SK-N-SH (cell line): Measurements from ENCODE around the gene NTPCR. TPM values are rescaled to one million over a fixed set of nuclear protein-coding genes. Genes with fewer than 3 reads are reported as not detected.

Source experiments
- CTCF ChIA-PET: fragments of 300-600, 350-600 bp; formaldehyde crosslinking; extraction: SDS; loops from one replicate; lab custom pipeline; 2021; lab: Yijun Ruan, JAX
- POLR2A ChIA-PET: fragments of 350-600 bp; sonication (Branson Sonifier 250); formaldehyde crosslinking; extraction: SDS; loops from one replicate; lab custom pipeline; 2020; ENCODE audit warnings: antibody characterized with exemption, inconsistent platforms; lab: Yijun Ruan, JAX
- DNase-seq: peaks from one replicate; pipeline ENCODE4 v3.0.0; 2012
- H2AFZ ChIP-seq: fragments of 200-600 bp; sonication (generic); 2 replicates; pipeline ENCODE4 v1.8.1; 2016; ENCODE audit warnings: antibody characterized with exemption, mild to moderate bottlenecking, low read depth
- H3F3A ChIP-seq: fragments of 200-600 bp; sonication (generic); replicated peaks from 2 replicates; pipeline ENCODE3; 2016; ENCODE audit warnings: antibody characterized with exemption, mild to moderate bottlenecking; ENCODE audit not compliant: insufficient read depth
- H3K27ac ChIP-seq, 2 experiments: fragments of 200-500 bp in 1 of 2; fragments of 200-600 bp in 1 of 2; sonication (Bioruptor generic) in 1 of 2; sonication (generic), shearing (Covaris generic) in 1 of 2; 2 replicates each; pipeline versions ENCODE4 v1.5.1 to v1.6.1; 2014 to 2016; ENCODE audit warnings: low read depth in 2 of 2, inconsistent platforms in 1 of 2, low read length in 1 of 2, mild to moderate bottlenecking in 1 of 2, mixed read lengths in 1 of 2
- H3K27me3 ChIP-seq: fragments of 200-600 bp; sonication (generic), shearing (Covaris generic); 2 replicates; pipeline ENCODE4 v1.6.1; 2016; ENCODE audit warnings: mixed run types; ENCODE audit not compliant: insufficient read depth
- H3K36me3 ChIP-seq, 2 experiments: fragments of 200-500 bp in 1 of 2; fragments of 200-600 bp in 1 of 2; sonication (Bioruptor generic) in 1 of 2; sonication (generic) in 1 of 2; replicated peaks in 1 of 2; 2 replicates each; pipeline versions ENCODE3 to v1.5.1; 2014 to 2016; ENCODE audit warnings: low read length in 1 of 2, mild to moderate bottlenecking in 1 of 2; ENCODE audit not compliant: insufficient read depth in 2 of 2, control insufficient read depth in 1 of 2
- H3K4me1 ChIP-seq, 2 experiments: fragments of 200-500 bp in 1 of 2; fragments of 200-600 bp in 1 of 2; sonication (Bioruptor generic) in 1 of 2; sonication (generic), shearing (Covaris generic) in 1 of 2; 2 replicates each; pipeline versions ENCODE4 v1.5.1 to v1.6.1; 2014 to 2016; ENCODE audit warnings: low read depth in 1 of 2, low read length in 1 of 2, mixed run types in 1 of 2; ENCODE audit not compliant: insufficient read depth in 2 of 2, control insufficient read depth in 1 of 2
- H3K4me2 ChIP-seq: fragments of 200-600 bp; sonication (generic), shearing (Covaris generic); 2 replicates; pipeline ENCODE4 v1.6.1; 2017; ENCODE audit warnings: mixed run types
- H3K4me3 ChIP-seq, 2 experiments: fragments of 200-500 bp in 1 of 2; fragments of 200-600 bp in 1 of 2; sonication (Bioruptor generic) in 1 of 2; sonication (generic), shearing (Covaris generic) in 1 of 2; 2 replicates each; pipeline versions ENCODE4 v1.5.1 to v1.8.1; 2014 to 2016; ENCODE audit warnings: low read depth in 2 of 2, inconsistent platforms in 1 of 2, low read length in 1 of 2, mild to moderate bottlenecking in 1 of 2, mixed read lengths in 1 of 2, moderate library complexity in 1 of 2
- H3K79me2 ChIP-seq: fragments of 200-600 bp; sonication (generic); 2 replicates; pipeline ENCODE4 v1.8.1; 2017; ENCODE audit warnings: mild to moderate bottlenecking; ENCODE audit not compliant: insufficient read depth
- H3K9ac ChIP-seq: fragments of 200-600 bp; sonication (generic); 2 replicates; pipeline ENCODE4 v1.6.1; 2017; ENCODE audit warnings: mixed run types
- H3K9me2 ChIP-seq: fragments of 200-600 bp; sonication (generic); 2 replicates; pipeline ENCODE4 v1.6.1; 2017; ENCODE audit warnings: mixed run types
- H3K9me3 ChIP-seq: fragments of 200-600 bp; sonication (generic); 2 replicates; pipeline ENCODE4 v1.6.1; 2017; ENCODE audit warnings: mixed run types, mild to moderate bottlenecking, moderate library complexity
- H4K20me1 ChIP-seq: fragments of 200-600 bp; sonication (generic); 2 replicates; pipeline ENCODE4 v1.6.1; 2017; ENCODE audit warnings: mild to moderate bottlenecking, mixed run types; ENCODE audit not compliant: insufficient read depth
- CHD2 ChIP-seq: fragments of 150-350 bp; IDR thresholded peaks from 2 replicates; pipeline ENCODE4 v1.6.1; 2018; ENCODE audit warnings: low read length; ENCODE audit not compliant: partially characterized antibody
- CTCF ChIP-seq: fragments of 200-600 bp; sonication (generic); IDR thresholded peaks from 2 replicates; pipeline ENCODE4 v1.6.1; 2017; ENCODE audit warnings: antibody characterized with exemption, mild to moderate bottlenecking, moderate library complexity
- ELF1 ChIP-seq: IDR thresholded peaks from 2 replicates; pipeline ENCODE4 v1.4.0; 2012
- FOSL2 ChIP-seq: IDR thresholded peaks from 2 replicates; pipeline ENCODE4 v1.4.0; 2012; ENCODE audit warnings: low read depth, mild to moderate bottlenecking, moderate library complexity, borderline replicate concordance
- FOXJ3 ChIP-seq: sonication (generic); formaldehyde crosslinking; IDR thresholded peaks from 2 replicates; pipeline ENCODE4 v1.5.1; 2020; ENCODE audit warnings: mild to moderate bottlenecking, missing genetic modification reagents
- FOXM1 ChIP-seq: IDR thresholded peaks from 2 replicates; pipeline ENCODE4 v1.4.0; 2012; ENCODE audit warnings: low read depth, mild to moderate bottlenecking
- GATA2 ChIP-seq: sonication (generic); formaldehyde crosslinking; IDR thresholded peaks from 2 replicates; pipeline ENCODE4 v1.5.0; 2020; ENCODE audit warnings: mild to moderate bottlenecking, missing genetic modification reagents
- JUND ChIP-seq: IDR thresholded peaks from 2 replicates; pipeline ENCODE4 v1.4.0; 2012
- MEF2A ChIP-seq: IDR thresholded peaks from 2 replicates; pipeline ENCODE4 v1.4.0; 2012; ENCODE audit warnings: low read depth, borderline replicate concordance
- MXI1 ChIP-seq: IDR thresholded peaks from 2 replicates; pipeline ENCODE4 v1.6.1; 2012; ENCODE audit warnings: mild to moderate bottlenecking, low read depth, low read length, improper control_type of control experiment
- NFIC ChIP-seq: IDR thresholded peaks from 2 replicates; pipeline ENCODE4 v1.4.0; 2012; ENCODE audit warnings: borderline replicate concordance
- NRF1 ChIP-seq: IDR thresholded peaks from 2 replicates; pipeline ENCODE4 v1.6.1; 2012; ENCODE audit warnings: low read depth, mild to moderate bottlenecking, low read length
- RAD21 ChIP-seq: IDR thresholded peaks from 2 replicates; pipeline ENCODE4 v1.6.1; 2012; ENCODE audit warnings: mild to moderate bottlenecking, low read length
- RCOR1 ChIP-seq: fragments of 150-350 bp; IDR thresholded peaks from 2 replicates; pipeline ENCODE4 v1.6.1; 2017; ENCODE audit warnings: antibody characterized with exemption, low read length
- REST ChIP-seq: IDR thresholded peaks from 2 replicates; pipeline ENCODE4 v1.6.1; 2012; ENCODE audit warnings: mild to moderate bottlenecking, low read depth, low read length, moderate library complexity
- RFX5 ChIP-seq: IDR thresholded peaks from 2 replicates; pipeline ENCODE4 v1.6.1; 2012; ENCODE audit warnings: mild to moderate bottlenecking, improper control_type of control experiment, low read length
- SMC3 ChIP-seq: IDR thresholded peaks from 2 replicates; pipeline ENCODE4 v1.6.1; 2012; ENCODE audit warnings: low read depth, low read length, improper control_type of control experiment
- TAF1 ChIP-seq: IDR thresholded peaks from 2 replicates; pipeline ENCODE4 v1.6.1; 2012; ENCODE audit warnings: low read depth, mild to moderate bottlenecking, low read length, moderate library complexity, borderline replicate concordance
- TCF12 ChIP-seq: IDR thresholded peaks from 2 replicates; pipeline ENCODE4 v1.4.0; 2012
- USF2 ChIP-seq: fragments of 150-350 bp; IDR thresholded peaks from 2 replicates; pipeline ENCODE4 v1.6.1; 2017; ENCODE audit warnings: antibody characterized with exemption, low read length, low read depth, borderline replicate concordance
- YY1 ChIP-seq: IDR thresholded peaks from 2 replicates; pipeline ENCODE4 v1.4.0; 2012; ENCODE audit warnings: low read depth, mild to moderate bottlenecking
- WGBS: methylation state at CpG from one replicate; pipeline ENCODE4 v1.1.6; 2017; ENCODE audit warnings: low lambda C conversion rate; 5-methylcytosine and 5-hydroxymethylcytosine counted together
- polyA plus RNA-seq, 3 experiments: library from polyadenylated mRNA; depleted of rRNA; stranded (reverse); fragments of >200 nt; gene quantifications; 2 replicates each; pipeline ENCODE4 v1.2.3, GENCODE V29; 2012
- TF ChIP-seq, protein P1 (sequence below): IDR thresholded peaks from 2 replicates; pipeline ENCODE4 v1.4.0; 2012; ENCODE audit warnings: low read depth

Gene NTPCR
- polyA plus RNA-seq, 1 of the 3 experiments (the other 2 are of a cell fraction) = 20.8 TPM

DNA sequence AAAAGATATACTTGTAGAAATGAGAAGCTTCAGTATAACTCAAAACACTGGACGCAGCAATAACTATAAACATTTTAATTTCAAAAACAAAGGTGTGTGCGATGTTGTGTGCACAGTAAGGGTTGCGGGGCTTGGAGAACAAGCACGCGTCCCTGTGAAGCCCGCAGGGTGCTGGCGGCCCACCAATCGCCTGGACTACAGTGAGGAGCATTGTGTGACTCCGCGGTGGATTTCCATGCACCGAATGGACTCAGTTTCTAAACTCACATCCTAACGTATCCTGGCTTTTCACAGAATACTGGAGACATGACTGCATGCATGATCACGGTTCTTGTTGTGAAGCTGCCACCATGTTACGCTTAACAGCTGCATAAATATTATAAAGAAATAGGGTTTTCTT lies 33.0 kb downstream of the NTPCR start:
- POLR2A ChIA-PET = no interaction called here
- no peak overlapping the region for H3K4me3 ChIP-seq
- no peaks in the 10 kb centered on the region for H4K20me1 ChIP-seq
- no peaks in the 10 kb centered on the region for H3K9me2 ChIP-seq
- DNase-seq = no peak
- WGBS = 96% methylated on average over 14 of the region's 14 CpGs
- H3K79me2 ChIP-seq = no peaks in the 10 kb centered on the region
- H3K4me2 ChIP-seq = no peak overlapping the region
- no peak overlapping the region for H2AFZ ChIP-seq
- no peak for TF ChIP-seq TAF1
- TF ChIP-seq GATA2 (CRISPR knock-in tag) = no peak
- no peak for TF ChIP-seq FOSL2
- no peak for TF ChIP-seq MEF2A
- TF ChIP-seq MXI1 = no peak
- TF ChIP-seq ELF1 = no peak
- peaks cover 3 to 43% of the 10 kb centered on the region in 2 experiments; a peak in 3 of 4 replicates for H3K4me1 ChIP-seq
- no peak overlapping the region for H3K9ac ChIP-seq
- H3K9me3 ChIP-seq = no peaks in the 10 kb centered on the region
- no peaks in the 10 kb centered on the region for H3K27me3 ChIP-seq
- H3K36me3 ChIP-seq = peaks cover 0 to 30% of the 10 kb centered on the region in 2 experiments
- no peak overlapping the region for H3K27ac ChIP-seq
- CTCF ChIA-PET = no interaction called here
- H3F3A ChIP-seq = peaks cover 3% of the 10 kb centered on the region

DNA sequence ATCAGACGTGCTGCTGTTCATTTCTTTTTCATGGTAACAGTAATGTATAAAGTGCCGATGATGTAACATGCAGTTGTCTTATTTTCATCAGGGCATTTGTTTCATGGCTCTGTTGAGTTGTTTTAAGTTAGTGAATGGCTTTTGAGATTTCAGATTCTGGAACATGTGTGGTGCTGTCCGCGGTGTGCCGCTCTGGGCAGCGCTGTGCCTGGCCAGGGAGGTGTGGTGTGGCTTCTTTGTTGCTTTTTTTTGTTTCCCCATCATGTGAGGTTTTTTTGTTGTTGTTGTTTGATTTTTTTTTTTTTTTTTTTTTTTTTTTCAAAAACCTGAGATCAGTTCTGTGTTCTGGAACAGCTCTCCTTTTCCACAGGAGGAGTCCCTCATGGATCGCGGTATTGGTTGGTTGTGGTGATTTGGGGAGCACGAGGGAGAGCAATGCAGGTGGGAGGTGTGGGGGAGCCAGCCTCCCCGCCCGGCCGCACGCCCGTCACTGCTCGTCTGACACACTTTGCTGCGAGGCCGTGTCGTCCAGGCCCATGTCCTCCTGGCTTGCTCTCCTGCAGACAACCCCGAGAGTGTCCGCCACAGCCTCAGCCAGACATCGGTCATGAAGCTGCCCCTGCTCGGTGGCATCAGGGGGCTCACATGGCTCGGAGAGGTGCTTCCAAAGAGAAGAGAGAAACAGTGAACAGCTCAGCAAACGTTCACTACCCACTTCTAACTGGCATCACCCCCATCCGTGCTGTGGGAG lies 33.6 kb downstream of the NTPCR start:
- no peak for TF ChIP-seq NFIC
- no peak for TF ChIP-seq SMC3
- TF ChIP-seq MXI1 = no peak
- no peak for TF ChIP-seq JUND
- TF ChIP-seq USF2 = no peak
- TF ChIP-seq FOXJ3 (CRISPR knock-in tag) = no peak
- TF ChIP-seq FOXM1 = no peak
- no peak for TF ChIP-seq RCOR1
- no peak for TF ChIP-seq REST
- TF ChIP-seq RAD21 = no peak
- no peak for TF ChIP-seq MEF2A
- TF ChIP-seq YY1 = no peak
- TF ChIP-seq CHD2 = no peak
- no peak for TF ChIP-seq CTCF
- TF ChIP-seq RFX5 = no peak
- no peak for TF ChIP-seq TCF12
- TF ChIP-seq, protein P1, sequence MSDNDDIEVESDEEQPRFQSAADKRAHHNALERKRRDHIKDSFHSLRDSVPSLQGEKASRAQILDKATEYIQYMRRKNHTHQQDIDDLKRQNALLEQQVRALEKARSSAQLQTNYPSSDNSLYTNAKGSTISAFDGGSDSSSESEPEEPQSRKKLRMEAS = no peak
- no peak for TF ChIP-seq NRF1

More for the DNA sequence above, 33.6 kb downstream of the NTPCR start:
- H3K4me3 ChIP-seq = no peak overlapping the region
- H3K9ac ChIP-seq = no peak overlapping the region
- no peak overlapping the region for H3K4me2 ChIP-seq
- DNase-seq = no peak
- POLR2A ChIA-PET = no interaction called here
- H3K9me3 ChIP-seq = no peaks in the 10 kb centered on the region
- no peaks in the 10 kb centered on the region for H3K79me2 ChIP-seq
- H3K27ac ChIP-seq = no peak overlapping the region
- peaks cover 0 to 26% of the 10 kb centered on the region in 2 experiments for H3K36me3 ChIP-seq
- H3F3A ChIP-seq = peaks cover 5% of the 10 kb centered on the region
- H3K27me3 ChIP-seq = no peaks in the 10 kb centered on the region
- no peaks in the 10 kb centered on the region for H4K20me1 ChIP-seq
- H3K9me2 ChIP-seq = no peaks in the 10 kb centered on the region
- no peak overlapping the region for H2AFZ ChIP-seq
- H3K4me1 ChIP-seq = peaks cover 9 to 42% of the 10 kb centered on the region in 2 experiments; a peak in 3 of 4 replicates
- CTCF ChIA-PET = no interaction called here
- 98% methylated on average over 23 of the region's 25 CpGs for WGBS
